Posterior cingulate gyrus (tissue), 11 donors: Measurements from ENCODE around the gene WNT5B.

ENCODE experiments used
- DNase-seq, 10 donors: peaks; one replicate each; pipeline versions ENCODE4 v3.0.0 to v3.0.0-alpha.2; 2020 to 2021; ENCODE audit warnings: mixed read lengths in 3 of 10
- intact Hi-C: fragments of 100-400 bp; cut with DNase I; formaldehyde crosslinking; loops from one replicate; pipeline ENCODE4 v1.15.1; 2023

WNT5B gene

DNA sequence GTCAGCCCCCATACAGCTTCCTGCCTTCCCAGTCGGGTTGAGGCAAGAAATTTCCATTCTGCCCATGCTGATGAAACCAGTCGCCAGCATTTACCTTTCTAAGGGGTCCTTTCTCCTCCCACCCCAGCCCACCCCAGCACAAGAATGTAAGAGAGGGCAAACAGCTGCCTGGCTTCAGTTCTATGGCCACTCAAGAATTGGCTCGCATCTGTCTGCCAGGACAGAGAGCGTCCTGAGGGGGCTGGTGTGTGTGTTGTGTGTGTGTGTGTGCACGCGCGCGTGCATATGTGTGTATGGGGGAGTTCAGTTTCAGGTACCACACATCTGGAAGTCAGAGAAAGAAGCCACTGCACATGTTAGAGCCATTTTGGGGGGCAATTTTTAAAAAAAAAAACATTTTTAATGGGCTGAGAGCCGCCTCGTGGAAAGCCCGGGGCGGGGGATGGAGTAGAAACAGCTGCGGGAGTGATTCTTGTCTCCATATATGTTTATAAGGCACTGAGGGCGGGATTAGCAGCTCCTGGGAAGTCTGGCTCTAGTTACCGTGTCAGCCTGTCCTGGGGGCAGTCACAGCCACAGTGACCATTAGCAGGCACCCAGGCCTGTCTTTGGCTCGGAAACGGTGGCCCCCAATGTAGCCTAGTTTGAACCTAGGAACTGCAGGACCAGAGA, at the start of gene WNT5B:
Gene WNT5B (plus strand): TSS at position 566 of the 672 bp plus-strand sequence. CDS start 2,124 bp downstream, outside the sequence.
- intact Hi-C loops: no loop called here
- DNase-seq: peak in 1 of 10 donors; percentile 34

DNA sequence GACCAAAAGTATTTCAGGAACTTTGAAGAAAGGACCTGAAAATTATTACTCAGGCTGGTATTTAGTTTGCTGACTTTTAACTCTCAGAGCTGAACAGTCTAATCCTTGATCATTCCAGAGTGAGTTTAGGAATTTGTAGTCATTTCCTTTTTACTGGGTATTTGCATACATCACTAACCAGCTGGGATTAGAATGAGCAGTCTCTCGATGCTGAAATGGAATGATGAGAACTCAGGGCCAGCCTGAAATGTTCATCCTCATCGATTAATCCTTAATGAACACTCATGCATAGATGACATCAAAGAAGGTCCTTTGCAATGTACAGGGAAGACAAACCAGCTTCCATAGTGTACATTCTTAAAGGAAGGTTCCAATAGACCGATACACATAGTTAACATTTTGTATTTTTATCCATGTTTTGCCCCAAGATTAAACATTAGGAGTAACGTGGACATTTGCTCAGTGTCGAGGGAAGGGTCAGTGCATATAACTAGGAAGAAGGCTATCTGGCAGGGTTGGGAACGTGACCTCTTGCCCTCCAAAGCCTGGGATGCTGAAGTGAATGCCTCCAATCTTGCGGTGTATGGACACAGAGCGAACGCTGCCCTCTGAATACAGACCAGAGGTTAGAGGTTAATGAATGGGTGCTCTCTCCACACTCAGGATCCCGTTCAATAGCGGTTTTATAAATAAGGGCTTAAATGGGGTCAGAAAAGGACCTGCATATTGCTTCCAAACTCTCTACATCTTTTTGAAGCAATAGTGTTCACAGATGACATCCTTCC, 49.2 kb upstream of the WNT5B start:
- intact Hi-C loops: loop anchor here (10.0 kb wide), 1 partner anchor 305 kb away; no protein-coding TSS in a partner anchor

DNA sequence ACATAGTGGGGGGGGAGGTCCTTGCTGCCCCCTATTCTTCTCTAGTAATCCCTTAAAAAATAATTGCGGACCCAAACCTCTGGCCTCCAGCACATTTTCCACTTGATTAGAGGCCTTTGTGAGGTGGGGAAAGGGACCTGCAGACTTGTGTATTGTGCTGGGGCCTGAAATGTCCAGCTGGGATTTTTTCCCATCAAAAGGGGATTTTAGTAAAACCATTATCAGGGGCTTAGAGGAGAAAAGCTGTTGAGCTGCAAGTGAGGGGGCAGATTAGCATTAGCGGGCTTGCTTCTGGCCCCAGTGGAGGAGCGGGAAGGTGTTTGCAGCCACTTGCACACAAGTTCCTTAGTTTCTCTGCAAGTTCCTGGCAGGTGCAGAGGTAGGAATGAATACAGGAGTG, 48.5 kb upstream of the WNT5B start:
- intact Hi-C loops: loop anchor here (10.0 kb wide), 1 partner anchor 306 kb away; no protein-coding TSS in a partner anchor
- no peak for DNase-seq

More for the DNA sequence above, 49.2 kb upstream of the WNT5B start:
- no peak for DNase-seq

DNA sequence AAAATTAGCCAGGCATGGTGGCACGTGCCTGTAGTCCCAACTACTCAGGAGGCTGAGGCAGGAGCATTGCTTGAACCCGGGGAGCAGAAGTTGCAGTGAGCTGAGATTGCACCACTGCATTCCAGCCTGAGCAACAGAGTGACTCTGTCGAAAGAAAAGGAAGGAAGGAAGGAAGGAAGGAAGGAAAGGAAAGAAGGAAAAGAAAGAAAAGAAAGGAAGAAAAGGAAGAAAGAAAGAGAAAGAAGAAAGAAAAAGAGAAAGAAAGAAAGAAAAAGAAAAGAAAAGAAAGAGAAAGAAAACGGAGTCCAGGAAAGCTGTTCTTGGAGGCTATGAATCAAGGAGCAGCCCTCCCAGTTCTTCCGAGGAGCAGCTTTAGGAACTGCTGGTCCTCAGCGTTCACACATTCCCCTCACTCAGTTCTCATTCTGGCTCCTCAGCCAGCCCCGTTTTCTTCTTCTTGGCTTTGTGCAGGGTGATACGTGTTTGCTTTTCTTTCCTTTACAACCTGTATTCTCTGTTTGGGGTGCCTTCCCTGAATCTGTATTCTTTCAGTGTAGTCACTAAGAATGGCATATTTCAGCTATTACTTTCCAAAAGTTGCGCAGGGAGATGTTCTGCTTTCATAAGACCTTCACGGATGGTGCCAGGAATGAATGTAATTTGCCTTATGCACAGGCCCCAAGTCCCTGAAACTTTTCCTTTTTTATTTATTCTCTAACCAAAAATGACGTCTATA, 46.9 kb upstream of the WNT5B start:
- DNase-seq: no peak
- intact Hi-C loops: loop anchor here (10.0 kb wide), 1 partner anchor 307 kb away; no protein-coding TSS in a partner anchor

DNA sequence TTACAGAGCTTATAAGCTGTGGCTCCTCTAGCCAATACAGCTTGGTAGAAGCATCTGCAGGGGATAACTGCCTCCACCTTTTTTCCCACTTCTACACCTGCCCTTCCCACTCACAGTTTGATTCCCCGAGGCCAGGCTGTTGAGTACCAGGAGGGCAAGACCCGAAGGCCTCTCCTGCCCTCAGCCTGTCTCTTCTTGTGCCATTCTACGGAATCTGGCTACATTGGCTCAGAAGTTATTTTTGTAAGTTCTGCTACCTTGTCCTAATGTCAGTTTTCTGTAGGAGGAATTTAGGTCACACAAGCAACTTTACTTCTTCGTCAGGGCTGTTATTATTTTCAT, 46.4 kb upstream of the WNT5B start:
- no peak for DNase-seq
- intact Hi-C loops: loop anchor here (1.0 to 10.0 kb wide), 2 partner anchors 308 to 465 kb away; no protein-coding TSS in a partner anchor

DNA sequence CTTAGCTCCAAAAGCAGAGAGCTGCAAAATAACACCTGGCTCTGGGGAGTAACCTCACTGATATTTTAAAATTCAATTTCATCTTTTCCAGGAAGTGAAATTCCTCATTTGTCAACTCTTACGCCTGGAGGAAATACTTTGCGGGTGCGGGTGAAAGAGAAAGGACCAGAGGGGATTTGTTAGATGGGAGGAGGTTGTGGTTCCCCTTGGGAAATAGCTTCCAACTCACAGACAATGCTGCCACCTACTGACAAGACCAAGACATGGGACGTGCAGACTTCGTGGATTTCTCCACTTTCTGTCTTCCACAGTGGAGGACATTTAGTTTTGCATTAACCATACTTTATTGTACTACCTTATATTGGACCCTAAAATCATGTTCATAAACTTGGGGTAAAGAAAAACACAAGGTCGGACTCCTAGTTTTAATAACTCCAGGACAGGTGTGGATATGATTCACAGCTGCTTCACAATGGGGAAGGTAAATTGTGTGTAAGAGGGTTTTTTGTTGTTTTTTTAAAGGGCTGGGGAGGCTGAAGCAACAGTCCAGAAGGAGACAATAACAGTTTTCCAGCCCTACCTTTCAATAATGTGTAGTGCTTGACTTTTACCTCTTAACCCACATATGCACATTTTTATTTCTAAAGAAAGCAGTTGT, 45.5 kb upstream of the WNT5B start:
- intact Hi-C loops: loop anchor here (1.0 to 10.0 kb wide), 2 partner anchors 309 to 466 kb away; no protein-coding TSS in a partner anchor
- peak in 6 of 10 donors; percentile 42 to 90 (median 70) for DNase-seq

DNA sequence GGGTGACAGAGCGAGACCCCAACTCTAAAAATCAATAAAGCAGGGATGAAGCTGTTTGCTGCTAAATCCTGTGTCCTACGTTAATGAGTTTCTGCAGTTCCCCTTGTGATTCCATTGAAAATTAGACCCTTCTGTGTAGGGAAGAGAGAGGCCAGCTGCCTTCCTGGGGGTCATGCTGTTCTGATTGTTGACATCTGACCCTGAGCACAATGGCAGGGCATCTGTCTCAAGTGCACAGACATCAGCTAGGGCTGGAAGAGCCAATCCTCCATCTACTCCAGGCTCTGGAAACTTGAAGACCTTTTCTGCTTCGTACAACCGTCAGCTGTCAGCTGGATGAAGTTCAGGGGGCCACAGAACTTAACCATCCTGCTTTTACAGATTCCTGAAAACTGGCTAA, 44.7 kb upstream of the WNT5B start:
- intact Hi-C loops: loop anchor here (10.0 kb wide), 1 partner anchor 310 kb away; no protein-coding TSS in a partner anchor
- DNase-seq: no peak

DNA sequence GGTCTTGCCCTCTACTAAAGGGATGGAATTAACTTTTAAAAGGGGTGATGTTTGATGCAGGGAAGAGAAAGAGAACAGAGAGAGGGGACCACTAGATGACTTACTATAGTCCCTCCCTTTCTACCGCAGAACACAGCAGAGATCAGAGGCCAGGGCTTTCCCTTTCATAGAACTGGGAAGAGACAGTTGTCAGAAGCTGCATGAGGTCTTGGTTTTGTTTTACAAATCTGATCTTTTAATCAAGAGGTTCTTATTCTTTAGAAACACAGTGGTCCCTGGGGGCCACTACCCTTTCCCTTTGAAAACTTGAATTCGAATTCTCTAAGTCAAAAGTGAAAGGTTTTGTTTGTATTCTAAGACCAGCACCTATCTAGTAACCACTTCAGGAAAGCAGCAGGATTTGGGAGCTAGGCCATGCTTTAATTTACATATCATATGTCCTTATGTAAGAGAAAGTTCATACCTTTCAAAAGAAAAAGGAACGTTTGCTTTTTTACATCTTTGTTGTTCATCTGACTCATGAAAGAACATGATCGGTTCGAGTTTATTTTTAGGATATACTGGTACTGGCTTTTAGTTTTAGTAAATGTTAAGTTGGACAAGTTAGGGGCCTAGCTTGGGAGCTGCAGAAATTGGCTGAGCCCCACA, 41.0 kb upstream of the WNT5B start:
- no peak for DNase-seq

DNA sequence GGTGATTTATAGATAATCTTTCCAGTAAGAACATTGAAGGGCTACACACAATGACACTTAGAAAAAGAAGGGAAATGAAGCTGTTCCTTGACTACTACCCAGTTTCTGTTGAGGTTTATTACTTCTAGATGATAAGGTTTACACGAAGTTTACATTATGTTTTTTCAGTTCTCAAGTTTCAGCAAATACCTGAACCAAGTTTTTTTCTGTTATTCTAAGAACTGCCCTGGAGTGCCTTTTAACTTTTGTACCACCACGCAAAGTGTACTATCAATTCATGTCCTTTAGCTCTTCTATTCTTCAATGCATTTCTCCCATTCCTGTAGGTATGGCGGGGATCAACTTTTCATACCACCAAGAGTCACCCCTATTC, 40.5 kb upstream of the WNT5B start:
- intact Hi-C loops: loop anchor here (10.0 kb wide), 1 partner anchor 314 kb away; no protein-coding TSS in a partner anchor

More for the DNA sequence above, 41.0 kb upstream of the WNT5B start:
- intact Hi-C loops: loop anchor here (10.0 kb wide), 1 partner anchor 313 kb away; no protein-coding TSS in a partner anchor

DNA sequence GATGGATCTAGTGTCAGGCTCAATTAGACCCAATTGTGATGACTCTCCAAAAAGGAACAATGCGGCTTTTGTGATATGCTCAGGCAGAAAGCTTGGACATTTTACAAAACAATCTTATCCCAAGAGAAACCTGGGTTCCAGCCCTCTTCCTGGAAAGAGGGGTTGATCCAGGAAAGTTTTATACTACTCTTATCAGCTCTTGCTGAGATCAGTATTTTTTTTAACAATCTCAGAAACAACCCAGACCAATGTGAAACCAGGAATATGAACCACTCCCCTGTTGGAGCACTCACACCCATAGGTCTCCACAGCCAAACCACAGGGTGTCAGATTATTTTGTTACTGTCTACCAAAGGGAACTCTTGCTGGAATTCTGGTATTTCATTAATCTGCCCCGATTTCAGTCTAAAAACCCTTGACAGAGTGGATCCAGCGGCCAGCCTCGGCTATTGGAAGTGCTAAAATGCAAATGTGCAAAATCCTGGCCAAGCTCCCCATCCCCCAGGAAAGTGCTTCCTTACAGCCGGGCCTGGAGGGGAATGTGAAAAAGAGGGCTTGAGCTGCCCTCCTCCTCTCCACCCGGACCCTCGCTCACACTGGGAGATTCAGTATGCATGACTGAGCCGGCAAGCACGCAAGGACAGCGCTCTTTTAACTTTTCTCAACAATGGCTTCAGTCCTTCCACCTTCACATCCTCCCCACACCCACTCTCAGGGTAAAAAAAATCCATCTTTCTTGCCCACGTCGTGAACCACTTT, 38.6 kb upstream of the WNT5B start:
- DNase-seq: peak in 6 of 10 donors; percentile 40 to 84 (median 44)
- intact Hi-C loops: loop anchor here (5.0 kb wide), 2 partner anchors 598 to 838 kb away; partner anchors contain the start of genes ERC1 and WNK1

More for the DNA sequence above, 40.5 kb upstream of the WNT5B start:
- no peak for DNase-seq

DNA sequence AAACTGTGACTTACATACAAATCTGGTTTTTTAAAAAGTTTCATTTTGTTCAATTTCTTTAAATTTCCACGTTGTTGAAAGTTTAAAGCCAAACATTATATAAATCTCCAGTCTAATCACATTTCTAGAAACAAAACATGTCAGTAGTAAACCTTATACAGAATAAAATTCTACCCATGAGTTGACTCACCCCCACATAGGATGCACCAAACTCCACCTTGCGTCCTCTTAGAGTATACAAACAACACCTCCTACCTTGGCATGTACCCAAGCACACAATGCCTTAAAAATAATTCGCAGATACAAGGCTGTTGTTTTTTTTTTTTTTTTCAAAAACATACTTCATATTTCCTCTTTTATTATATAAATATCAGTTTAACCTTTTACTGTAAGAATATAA, 38.0 kb upstream of the WNT5B start:
- intact Hi-C loops: loop anchor here (5.0 kb wide), 2 partner anchors 599 to 839 kb away; partner anchors contain the start of genes ERC1 and WNK1
- DNase-seq: no peak

DNA sequence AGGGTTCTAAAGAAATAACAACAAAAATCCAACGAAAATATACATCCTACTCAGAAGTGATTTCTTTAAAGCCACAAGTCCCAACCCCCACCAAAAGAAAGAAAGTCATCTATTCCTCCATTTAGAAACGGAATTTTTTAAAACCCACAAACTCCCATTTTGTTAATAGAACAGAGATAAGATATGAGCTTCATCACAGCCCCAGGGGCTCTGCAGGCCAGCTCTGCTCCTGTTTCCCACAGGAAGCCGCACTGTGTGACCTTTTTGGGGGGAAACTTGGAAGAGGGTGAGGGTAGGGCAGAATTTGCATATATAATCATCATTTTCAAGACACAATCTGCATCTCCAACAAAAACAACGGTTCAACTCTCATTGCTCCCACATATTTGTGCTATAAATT, 37.5 kb upstream of the WNT5B start:
- intact Hi-C loops: loop anchor here (5.0 kb wide), 2 partner anchors 599 to 839 kb away; partner anchors contain the start of genes ERC1 and WNK1
- DNase-seq: no peak

DNA sequence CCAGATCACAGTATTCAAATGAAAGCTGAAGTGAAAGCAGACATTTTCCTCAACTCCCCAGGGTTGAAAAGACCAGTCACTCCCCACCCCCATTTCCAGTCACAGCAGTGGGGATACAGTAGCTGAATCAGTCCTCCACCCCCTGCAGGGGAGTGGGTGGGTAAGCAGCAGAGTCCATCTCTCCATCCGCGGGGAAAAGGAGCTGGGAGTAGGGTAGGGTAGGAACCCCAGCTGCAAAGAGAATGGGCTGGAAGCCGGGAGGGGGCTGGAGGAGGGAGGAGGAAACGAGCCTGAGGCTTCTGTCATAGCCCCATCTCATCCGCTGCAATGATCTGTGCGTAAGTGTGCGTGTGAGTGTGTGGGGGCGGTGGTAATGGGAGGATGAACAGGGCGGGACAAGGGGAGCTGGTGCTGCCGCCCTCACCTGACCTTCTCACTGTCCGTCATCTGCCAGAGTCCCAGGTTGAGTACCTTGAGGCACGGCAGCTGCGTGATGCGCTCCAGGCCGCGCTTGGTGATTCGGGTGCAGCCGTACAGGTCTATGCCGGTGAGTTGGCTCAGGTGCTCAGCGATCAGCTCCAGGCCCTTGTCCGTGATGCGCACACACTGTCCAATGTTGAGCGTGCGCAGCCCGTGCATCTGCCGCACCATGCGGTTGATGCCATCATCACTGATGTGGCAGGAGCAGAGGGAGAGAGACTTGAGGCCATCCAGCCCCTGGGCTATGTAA, 36.4 kb upstream of the WNT5B start:
- intact Hi-C loops: loop anchor here (5.0 kb wide), 2 partner anchors 600 to 840 kb away; partner anchors contain the start of genes ERC1 and WNK1
- DNase-seq: peak in 8 of 10 donors; percentile 34 to 91 (median 48)

DNA sequence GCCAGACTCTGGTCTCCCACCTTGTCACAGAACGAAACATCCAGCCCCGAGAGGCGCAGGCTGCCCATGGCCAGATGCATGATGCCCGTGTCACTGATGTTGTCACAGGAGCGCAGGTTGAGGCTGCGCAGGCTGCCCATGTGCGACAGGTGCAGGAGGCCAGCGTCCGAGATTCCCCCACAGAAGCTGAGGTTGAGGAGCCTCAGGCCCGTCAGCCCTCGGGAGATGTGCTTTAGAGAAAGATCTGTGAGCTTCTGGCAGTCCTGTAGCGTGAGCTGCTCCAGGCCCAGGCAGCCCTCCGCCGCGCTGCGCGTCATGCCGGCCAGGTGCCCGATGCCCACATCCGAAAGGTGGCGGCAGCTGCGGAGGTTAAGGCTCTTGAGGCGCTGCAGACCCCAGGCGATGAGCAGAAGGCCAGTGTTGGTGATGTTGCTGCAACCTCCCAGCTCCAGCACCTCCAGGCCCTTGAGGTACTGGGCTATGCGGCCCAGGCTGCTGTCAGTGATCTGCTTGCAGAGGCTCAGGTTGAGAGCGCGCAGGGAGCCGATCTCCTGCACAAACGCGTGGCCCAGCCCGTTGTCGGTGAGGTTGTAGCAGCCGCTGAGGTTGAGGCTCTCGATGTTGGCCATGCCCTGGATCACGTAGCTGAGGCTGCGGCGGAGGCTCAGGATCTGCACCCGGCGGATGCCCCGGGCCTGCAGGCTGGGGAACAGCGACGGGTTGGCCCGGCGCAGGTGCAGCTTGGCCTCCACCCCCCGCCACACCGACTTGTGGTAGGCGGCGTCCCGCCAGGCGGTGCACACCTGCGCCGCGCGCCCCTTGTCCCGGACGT, 35.6 kb upstream of the WNT5B start:
- intact Hi-C loops: loop anchor here (5.0 kb wide), 2 partner anchors 601 to 841 kb away; partner anchors contain the start of genes ERC1 and WNK1
- peak in 7 of 10 donors; percentile 25 to 87 (median 31) for DNase-seq

DNA sequence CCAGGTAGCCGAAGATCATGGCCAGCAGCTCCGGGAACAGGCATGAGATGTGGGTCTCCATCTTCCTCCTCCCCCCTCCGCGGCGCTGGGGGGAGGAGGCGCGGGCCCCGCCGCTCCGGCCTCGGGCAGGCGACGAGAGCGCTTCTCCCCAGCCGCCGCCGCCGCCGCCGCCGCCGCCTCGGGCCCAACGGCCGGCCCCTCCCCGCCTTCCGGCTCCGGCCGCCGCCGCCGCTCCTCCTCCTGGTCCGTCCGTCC, 35.1 kb upstream of the WNT5B start:
- no peak for DNase-seq
- intact Hi-C loops: loop anchor here (5.0 kb wide), 2 partner anchors 602 to 842 kb away; partner anchors contain the start of genes ERC1 and WNK1

DNA sequence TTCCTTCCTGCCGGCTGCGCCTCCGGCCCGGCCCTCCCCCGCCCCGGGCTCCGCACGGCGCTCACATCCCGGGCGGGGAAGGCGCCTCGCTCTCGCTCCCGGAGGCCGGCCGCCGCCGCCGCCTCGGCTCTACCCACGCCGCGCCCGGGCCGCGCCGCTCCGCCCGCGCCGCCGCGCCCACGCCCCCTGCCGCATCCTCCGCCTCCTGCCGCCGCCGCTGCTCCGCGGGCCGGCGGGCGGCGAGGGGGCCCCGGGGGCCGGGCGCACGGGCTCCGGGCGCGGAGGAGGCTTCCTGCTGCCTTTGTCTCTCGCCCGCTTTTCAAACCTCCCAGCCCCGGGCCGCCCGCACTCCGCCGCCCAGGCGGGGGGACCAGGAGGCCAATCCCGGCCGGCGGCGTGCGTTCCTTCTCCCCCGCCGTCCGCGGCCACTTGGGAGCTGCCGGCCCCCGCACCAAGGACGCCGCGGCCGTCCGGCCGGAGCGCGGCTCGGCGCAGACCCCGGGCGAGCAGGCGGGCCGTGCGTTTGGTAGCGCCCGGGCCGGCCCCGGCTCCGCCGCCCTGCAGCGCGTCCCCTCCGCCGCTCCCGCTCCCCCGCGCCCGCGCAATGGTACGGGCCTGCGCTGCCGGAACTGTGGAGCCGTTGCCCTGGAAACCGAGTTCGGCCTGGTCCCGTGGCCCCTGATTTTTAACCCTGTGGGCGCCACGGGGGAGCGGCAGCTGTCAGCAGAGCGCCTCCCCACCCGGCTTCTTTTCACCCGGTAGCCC, 34.6 kb upstream of the WNT5B start, which contains the start of gene FBXL14:
Gene FBXL14 (minus strand): TSS at position 321 of the 765 bp plus-strand sequence. CDS start 515 bp downstream, outside the sequence.
- DNase-seq: peak; percentile 85 to 98 (median 88)
- intact Hi-C loops: loop anchor here (5.0 kb wide), 2 partner anchors 602 to 842 kb away; partner anchors contain the start of genes ERC1 and WNK1
